HG03108 (cell line): ENCODE results near the gene CCDC24.

Experiments used
- ATAC-seq: cut with Tn5 transposase; IDR thresholded peaks from one replicate; pipeline ENCODE4 v1.9.1; 2021; ENCODE audit warnings: moderate library complexity; ENCODE audit not compliant: unreplicated experiment

Gene CCDC24

DNA sequence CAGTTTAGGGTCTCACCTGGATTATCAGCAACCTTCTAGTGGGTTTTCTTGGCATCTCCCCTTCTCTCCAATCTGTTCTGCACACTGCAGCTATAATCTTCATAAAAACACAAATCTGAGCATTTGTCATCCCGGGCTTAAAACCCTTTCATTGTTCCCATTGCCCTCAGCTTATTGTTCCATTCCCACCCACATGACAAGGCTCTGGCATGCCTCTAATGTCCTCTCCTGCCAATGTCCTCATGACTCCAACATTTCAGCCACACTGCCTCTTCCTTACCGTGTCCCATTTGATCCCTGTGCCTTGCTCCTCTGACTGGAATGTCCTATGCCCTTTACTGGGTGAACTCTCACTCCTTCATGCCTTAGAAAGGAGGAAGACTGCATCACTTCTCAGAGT, 29.1 kb upstream of the CCDC24 start:
- ATAC-seq = no peak

- ATAC-seq = no peak
Observed at GRCh38 chr1:43963006-43963405, 28.4 kb upstream of the CCDC24 start.

DNA sequence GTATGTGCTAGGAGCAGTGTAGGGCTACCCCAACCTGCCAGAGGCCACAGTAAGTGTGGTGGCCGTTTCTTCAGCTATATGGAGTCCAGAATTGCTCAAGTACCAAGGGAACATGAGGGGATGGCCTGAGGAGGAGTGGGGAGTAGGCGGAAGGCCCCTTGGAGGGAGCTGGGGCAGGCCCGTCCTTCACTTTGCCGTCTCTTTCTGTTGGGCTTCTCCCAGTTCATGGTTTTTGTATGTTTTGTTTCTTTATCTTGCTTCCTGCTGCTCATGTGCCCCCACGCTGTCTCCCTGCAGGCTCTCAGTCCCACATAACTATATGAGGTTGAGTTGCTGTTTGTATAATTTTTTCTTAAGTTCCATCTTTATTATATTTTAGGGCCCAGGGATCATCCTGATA, 27.5 kb upstream of the CCDC24 start:
- no peak for ATAC-seq

DNA sequence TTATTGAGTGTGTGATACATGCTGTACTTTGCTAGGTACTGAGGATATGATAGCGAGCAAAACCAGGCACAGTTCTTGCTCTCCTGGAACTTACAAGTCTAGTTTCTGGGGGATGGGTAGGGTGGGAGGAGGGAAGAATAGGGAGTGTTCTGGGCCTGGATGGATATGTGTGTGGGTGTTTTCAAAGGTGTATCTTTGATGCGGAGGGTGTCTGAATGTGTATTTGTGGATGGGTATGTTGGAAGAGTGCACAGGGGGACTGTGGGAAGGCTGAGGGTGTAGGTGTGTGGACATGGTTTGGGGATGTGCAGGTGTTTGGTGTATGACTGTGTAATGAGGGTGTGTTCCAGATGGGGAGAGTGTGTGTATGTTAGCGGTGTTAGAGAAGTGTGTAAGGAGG, 26.1 kb upstream of the CCDC24 start:
- ATAC-seq = no peak

DNA sequence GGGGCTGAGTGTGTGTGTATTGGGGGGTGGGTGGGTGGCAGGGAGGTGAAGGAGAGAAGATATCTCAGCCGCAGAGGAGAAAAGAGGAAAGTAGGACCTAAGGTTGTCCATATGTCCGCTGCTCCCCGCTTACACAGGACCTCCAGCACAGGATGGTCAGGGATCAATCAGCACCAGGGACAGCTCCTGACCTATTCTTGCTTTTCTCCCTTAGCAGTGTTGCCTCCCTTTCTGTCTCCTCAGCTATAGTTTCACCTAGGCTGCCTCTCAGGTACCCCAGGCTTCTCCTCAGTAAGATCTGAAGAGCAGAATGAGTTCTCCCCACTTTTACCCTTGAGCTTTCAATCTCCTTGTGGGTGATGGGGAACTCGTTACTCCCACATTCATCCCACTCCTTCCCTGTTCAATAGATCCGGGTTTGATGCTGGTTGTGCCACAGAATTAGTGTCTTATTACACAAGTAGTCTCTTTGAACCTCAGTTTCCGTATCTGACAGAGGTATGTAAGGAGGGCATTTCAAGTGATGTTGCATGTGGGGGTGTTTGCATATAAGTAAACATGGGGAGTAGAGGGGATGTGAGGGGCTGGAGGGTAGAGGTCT, 23.0 kb upstream of the CCDC24 start:
- ATAC-seq = no peak

DNA sequence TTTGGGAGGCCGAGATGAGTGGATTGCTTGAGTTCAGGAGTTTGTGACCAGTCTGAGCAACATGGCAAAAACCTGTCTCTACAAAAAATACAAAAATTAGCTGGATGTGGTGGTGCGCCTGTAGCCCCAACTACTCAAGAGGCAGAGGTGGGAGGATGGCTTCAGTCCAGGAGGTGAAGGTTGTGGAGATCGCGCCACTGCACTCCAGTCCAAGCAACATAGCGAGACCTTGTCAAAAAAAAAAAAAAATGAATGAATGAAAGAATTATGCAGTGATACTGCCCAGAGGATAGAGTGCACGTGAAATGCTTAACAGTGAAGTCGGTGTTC, 22.0 kb upstream of the CCDC24 start:
- no peak for ATAC-seq

DNA sequence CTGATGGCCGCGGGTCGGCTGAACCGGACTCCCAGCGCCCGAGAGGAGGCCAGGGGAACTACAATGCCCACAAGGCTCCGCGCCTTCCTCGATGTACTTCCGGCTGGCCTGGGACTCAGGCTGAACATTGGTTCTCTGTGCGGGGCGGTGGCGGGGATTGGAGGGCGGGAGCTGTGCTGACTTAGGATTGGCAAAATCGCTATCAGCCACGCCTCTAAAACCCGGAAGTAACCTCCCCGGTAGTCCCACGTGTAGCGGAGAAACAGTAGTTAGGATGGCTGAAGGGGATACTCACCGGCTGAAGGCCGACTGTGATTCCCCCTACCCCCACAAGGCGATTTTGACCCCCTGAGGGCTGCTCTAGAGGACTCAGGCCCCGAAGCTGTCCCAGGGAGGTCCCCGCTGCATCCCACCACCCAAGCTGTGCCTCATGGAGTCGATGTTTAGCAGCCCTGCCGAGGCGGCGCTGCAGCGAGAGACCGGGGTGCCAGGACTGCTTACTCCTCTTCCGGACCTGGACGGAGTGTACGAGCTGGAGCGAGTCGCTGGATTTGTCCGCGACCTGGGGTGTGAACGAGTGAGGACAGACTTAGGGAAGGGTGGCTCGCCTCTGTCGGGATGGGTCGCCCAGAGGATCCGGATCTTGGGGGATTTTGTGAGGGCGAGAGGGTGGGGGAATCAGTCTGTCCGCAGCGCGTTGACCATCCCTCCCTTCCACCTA, 21.5 kb upstream of the CCDC24 start, which contains the start of gene DPH2:
Gene DPH2, plus strand, starts transcription at position 265 of the 721 bp plus-strand sequence. Its CDS starts 166 bp downstream, at position 431.
- ATAC-seq = peak; percentile 81

GRCh38 chr1:43970502-43970901, 20.9 kb upstream of the CCDC24 start:
- no peak for ATAC-seq

DNA sequence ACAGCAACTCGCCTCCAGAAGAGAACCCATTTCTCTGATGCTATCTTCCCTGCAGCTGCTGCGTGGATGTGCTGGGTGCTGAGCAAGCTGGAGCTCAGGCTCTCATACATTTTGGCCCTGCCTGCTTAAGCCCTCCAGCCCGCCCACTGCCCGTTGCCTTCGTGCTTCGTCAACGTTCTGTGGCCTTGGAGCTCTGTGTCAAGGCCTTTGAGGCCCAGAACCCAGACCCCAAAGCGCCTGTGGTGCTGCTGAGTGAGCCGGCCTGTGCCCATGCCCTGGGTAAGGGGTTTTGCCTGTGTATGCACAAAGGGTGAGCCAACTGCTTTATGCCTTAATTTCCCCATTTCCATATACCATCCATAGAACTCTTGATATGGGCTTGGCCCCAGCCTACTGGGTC, 20.5 kb upstream of the CCDC24 start:
- ATAC-seq = no peak

DNA sequence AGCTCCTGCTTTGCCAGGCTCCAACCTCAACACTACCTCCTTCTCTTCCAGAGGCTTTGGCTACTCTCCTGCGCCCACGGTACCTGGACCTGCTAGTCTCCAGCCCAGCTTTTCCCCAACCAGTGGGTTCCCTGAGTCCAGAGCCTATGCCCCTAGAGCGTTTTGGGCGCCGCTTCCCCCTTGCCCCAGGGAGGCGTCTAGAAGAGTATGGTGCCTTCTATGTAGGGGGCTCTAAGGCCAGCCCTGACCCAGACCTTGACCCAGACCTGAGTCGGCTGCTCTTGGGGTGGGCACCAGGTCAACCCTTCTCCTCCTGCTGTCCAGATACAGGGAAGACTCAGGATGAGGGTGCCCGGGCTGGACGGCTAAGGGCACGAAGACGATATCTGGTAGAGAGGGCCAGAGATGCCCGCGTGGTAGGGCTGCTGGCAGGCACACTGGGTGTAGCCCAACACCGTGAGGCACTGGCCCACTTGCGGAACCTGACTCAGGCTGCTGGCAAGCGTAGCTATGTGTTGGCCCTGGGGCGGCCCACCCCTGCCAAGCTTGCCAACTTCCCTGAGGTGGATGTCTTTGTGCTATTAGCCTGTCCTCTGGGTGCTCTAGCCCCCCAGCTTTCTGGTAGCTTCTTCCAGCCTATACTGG, 19.9 kb upstream of the CCDC24 start:
- no peak for ATAC-seq

DNA sequence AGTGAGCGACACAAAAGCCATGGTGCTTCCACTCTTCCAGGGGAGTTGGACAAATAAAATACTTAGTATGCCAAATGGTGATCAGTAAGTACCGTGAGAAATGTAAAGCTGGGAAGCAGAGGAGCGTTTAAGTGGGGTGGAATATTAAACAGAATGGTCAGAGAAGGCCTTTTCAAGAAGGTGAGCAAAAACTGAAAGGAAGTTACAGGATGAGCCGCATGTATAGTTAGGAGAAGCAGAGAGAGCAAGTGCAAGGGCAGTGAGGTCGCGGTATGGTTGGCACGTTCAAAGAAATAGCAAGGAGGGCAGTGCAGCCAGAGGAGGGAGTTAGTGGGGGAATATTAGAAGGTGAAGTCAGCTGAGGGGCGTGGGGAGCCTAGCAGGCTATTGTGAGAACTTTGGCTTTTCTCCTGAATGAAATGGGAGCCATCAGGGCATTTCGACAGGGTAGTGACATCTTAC, 17.4 kb upstream of the CCDC24 start:
- no peak for ATAC-seq

DNA sequence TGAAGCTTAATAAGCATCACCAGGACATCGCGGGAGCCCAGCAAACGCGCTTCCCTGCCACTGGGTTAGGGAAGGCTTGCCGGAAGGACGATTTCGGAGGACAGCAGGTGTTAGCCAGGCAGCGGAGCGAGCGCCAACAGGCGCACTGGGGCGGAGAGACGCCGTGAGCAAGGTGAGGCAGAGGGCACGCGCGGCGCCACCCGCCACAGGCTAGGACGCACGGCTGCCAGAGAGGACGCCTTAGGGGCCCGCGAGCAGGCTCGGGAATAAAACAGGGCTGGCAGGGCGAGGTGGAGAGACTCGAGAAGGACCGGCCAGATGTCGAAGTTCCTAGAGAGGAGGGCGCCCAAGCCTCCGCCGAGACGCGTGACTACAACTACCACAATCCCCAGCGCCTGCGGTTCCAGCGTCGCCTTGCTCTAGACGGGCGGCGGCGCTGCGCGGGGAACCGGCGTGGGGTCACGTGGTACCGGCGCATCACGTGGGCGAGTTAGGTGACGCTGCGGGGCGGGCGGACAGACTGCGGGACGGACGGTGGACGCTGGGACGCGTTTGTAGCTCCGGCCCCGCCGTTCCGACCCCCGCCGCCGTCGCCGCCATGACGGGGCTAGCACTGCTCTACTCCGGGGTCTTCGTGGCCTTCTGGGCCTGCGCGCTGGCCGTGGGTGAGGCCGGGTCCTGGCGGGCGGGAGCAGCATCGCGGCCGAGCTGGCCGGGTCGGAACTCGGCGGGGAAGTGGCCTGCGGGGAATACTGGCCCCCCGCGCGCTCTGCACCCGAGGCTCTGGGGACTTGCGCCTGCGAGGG, 16.8 kb upstream of the CCDC24 start, which contains the start of gene ATP6V0B:
Gene ATP6V0B, plus strand, starts transcription at position 518 of the 806 bp plus-strand sequence. Its CDS starts 81 bp downstream, at position 599.
- peak; percentile 49 for ATAC-seq

GRCh38 chr1:43975249-43975961, 16.0 kb upstream of the CCDC24 start:
- no peak for ATAC-seq

- no peak for ATAC-seq
Observed at GRCh38 chr1:43976045-43976444, 15.4 kb upstream of the CCDC24 start.

DNA sequence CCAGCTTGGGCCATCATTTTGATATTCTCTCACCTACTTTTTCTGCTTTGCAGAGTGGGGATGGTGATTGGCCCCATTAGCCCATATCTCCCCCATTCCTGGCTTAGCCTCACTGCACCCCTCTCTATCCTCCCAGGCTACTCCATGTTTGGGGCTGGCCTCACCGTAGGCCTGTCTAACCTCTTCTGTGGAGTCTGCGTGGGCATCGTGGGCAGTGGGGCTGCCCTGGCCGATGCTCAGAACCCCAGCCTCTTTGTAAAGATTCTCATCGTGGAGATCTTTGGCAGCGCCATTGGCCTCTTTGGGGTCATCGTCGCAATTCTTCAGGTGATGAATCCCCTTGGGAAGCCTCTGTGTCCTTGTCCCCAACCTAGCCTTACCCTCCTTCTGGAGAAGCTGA, 14.5 kb upstream of the CCDC24 start:
- no peak for ATAC-seq

- ATAC-seq = no peak
Observed at GRCh38 chr1:43977376-43978263, 13.8 kb upstream of the CCDC24 start.

GRCh38 chr1:43978264-43978550, 13.2 kb upstream of the CCDC24 start:
- no peak for ATAC-seq

GRCh38 chr1:43978551-43979260, 12.7 kb upstream of the CCDC24 start, which contains the start of gene B4GALT2:
Gene B4GALT2 (plus strand): TSS chr1:43979210. CDS start chr1:43981161, 1,951 bp downstream.
- no peak for ATAC-seq

- no peak for ATAC-seq
Observed at GRCh38 chr1:43979261-43979527, 12.2 kb upstream of the CCDC24 start.
